ENCODE data around the gene IZUMO1. TPM values are rescaled to one million over a fixed set of nuclear protein-coding genes. Genes with fewer than 3 reads are reported as not detected.

The IZUMO1 gene
- total and polyA plus RNA-seq, 10 donors = 0.26 to 5.3 (median 1.0) TPM; not detected in 1

- no peaks in the 10 kb centered on the region for H3K27me3 ChIP-seq (replicated peaks in 1 of 7)
- peaks cover 0 to 9% (median 0%) of the 10 kb centered on the region in 6 donors for H3K36me3 ChIP-seq
- intact Hi-C loops (cut with DNase I; ENCODE audit: low total_unique reads) = no loop called here
- H3K9me3 ChIP-seq = peaks cover 0 to 5% (median 0%) of the 10 kb centered on the region in 8 donors
- no peak overlapping the region for H3K4me3 ChIP-seq
- peaks cover 14 to 33% (median 26%) of the 10 kb centered on the region in 6 donors for H3K4me1 ChIP-seq
- H3K27ac ChIP-seq = no peak overlapping the region
- no peak for TF ChIP-seq POLR2A (IDR thresholded peaks at IDR 0.05)
- TF ChIP-seq POLR2AphosphoS5 (IDR thresholded peaks at IDR 0.05) = no peak
- no peak for TF ChIP-seq CTCF (IDR thresholded peaks at IDR 0.05 in 8 of 11, conservative IDR thresholded peaks at IDR 0.05 in 3 of 11)
- 90 to 92% (median 92%) methylated on average over 4 of the region's 4 CpGs for WGBS, 5 donors
- no peak for DNase-seq
Measured at GRCh38 chr19:48711106-48711662, 35.5 kb downstream of the IZUMO1 start.

GRCh38 chr19:48708471-48708870, 38.2 kb downstream of the IZUMO1 start:
- no peak for DNase-seq
- no peaks in the 10 kb centered on the region for H3K27me3 ChIP-seq (replicated peaks in 1 of 7)
- no peak overlapping the region for H3K27ac ChIP-seq
- peaks cover 0 to 12% (median 0%) of the 10 kb centered on the region in 6 donors for H3K36me3 ChIP-seq
- H3K4me3 ChIP-seq = no peak overlapping the region
- H3K4me1 ChIP-seq = peaks cover 2 to 11% (median 8%) of the 10 kb centered on the region in 6 donors
- peaks cover 0 to 5% (median 0%) of the 10 kb centered on the region in 8 donors for H3K9me3 ChIP-seq
- 80 to 90% (median 82%) methylated on average over 10 to 11 of the region's 11 CpGs for WGBS, 5 donors
- intact Hi-C loops (cut with DNase I; ENCODE audit: low total_unique reads) = no loop called here
- TF ChIP-seq POLR2AphosphoS5 (IDR thresholded peaks at IDR 0.05) = no peak
- TF ChIP-seq CTCF (IDR thresholded peaks at IDR 0.05 in 8 of 11, conservative IDR thresholded peaks at IDR 0.05 in 3 of 11) = no peak
- TF ChIP-seq POLR2A (IDR thresholded peaks at IDR 0.05) = no peak

- H3K27me3 ChIP-seq (replicated peaks in 1 of 7) = no peaks in the 10 kb centered on the region
- no peaks in the 10 kb centered on the region for H3K9me3 ChIP-seq
- no peak for DNase-seq
- H3K36me3 ChIP-seq = peaks cover 0 to 33% (median 0%) of the 10 kb centered on the region in 6 donors
- WGBS, 5 donors = 38 to 87% (median 67%) methylated on average over 2 of the region's 2 CpGs
- TF ChIP-seq POLR2A (IDR thresholded peaks at IDR 0.05) (no peak), POLR2AphosphoS5 (IDR thresholded peaks at IDR 0.05) (no peak), CTCF (IDR thresholded peaks at IDR 0.05 in 8 of 11, conservative IDR thresholded peaks at IDR 0.05 in 3 of 11) (no peak)
- no peak overlapping the region for H3K4me3 ChIP-seq
- no peaks in the 10 kb centered on the region for H3K4me1 ChIP-seq
- no peak overlapping the region for H3K27ac ChIP-seq
- intact Hi-C loops (cut with DNase I; ENCODE audit: low total_unique reads) = no loop called here
Measured at GRCh38 chr19:48705431-48705830, 41.3 kb downstream of the IZUMO1 start.

DNA sequence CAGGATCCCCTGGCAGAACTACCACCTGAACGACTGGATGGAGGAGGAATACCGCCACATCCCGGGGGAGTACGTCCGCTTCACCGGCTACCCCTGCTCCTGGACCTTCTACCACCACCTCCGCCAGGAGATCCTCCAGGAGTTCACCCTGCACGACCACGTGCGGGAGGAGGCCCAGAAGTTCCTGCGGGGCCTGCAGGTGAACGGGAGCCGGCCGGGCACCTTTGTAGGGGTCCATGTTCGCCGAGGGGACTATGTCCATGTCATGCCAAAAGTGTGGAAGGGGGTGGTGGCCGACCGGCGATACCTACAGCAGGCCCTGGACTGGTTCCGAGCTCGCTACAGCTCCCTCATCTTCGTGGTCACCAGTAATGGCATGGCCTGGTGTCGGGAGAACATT, 43.4 kb downstream of the IZUMO1 start:
- Histone ChIP-seq H3K4me3 (no peak overlapping the region), H3K27me3 (replicated peaks in 1 of 7) (peaks cover 0 to 1% (median 0%) of the 10 kb centered on the region in 7 donors), H3K4me1 (peaks cover 0 to 4% (median 0%) of the 10 kb centered on the region in 6 donors), H3K36me3 (peaks cover 0 to 33% (median 0%) of the 10 kb centered on the region in 6 donors), H3K27ac (no peak overlapping the region), H3K9me3 (no peaks in the 10 kb centered on the region)
- 88 to 98% (median 93%) methylated on average over 12 to 23 of the region's 23 CpGs for WGBS, 5 donors
- intact Hi-C loops (cut with DNase I; ENCODE audit: low total_unique reads) = no loop called here
- DNase-seq = no peak
- no peak for TF ChIP-seq CTCF (IDR thresholded peaks at IDR 0.05 in 8 of 11, conservative IDR thresholded peaks at IDR 0.05 in 3 of 11)
- no peak for TF ChIP-seq POLR2A (IDR thresholded peaks at IDR 0.05)
- TF ChIP-seq POLR2AphosphoS5 (IDR thresholded peaks at IDR 0.05) = no peak
